K562 (cell line): ENCODE data around the gene SEC22B.
"Not testable (repeated sequence)": the region's sequence is repeated elsewhere in the genome, so short reads cannot be mapped to it uniquely, and the experiment has no call there.

Source experiments
- CTCF ChIP-seq, 3 experiments: IDR thresholded peaks in 2 of 3; conservative IDR thresholded peaks in 1 of 3; 2 replicates each; pipeline ENCODE4 v1.5.1; 2011 to 2012; ENCODE audit warnings: low read length in 3 of 3, mild to moderate bottlenecking in 3 of 3, control low read depth in 2 of 3, improper control_type of control experiment in 1 of 3, inconsistent platforms in 1 of 3, low read depth in 1 of 3, mixed read lengths in 1 of 3, moderate library complexity in 1 of 3; ENCODE audit not compliant: insufficient read depth in 2 of 3
- KLF13 ChIP-seq: fragments of 450-650 bp; IDR thresholded peaks from 2 replicates; pipeline ENCODE4 v1.6.1; 2016; ENCODE audit warnings: missing genetic modification characterization, low read depth, mild to moderate bottlenecking, missing compliant biosample characterization, moderate library complexity, borderline replicate concordance
- ZNF12 ChIP-seq: sonication (generic); formaldehyde crosslinking; IDR thresholded peaks from 2 replicates; pipeline ENCODE4 v1.4.0; 2020; ENCODE audit warnings: mild to moderate bottlenecking, missing genetic modification reagents
- ZNF639 ChIP-seq, 2 experiments: fragments of 200-800 bp in 1 of 2; sonication (Bioruptor generic) in 1 of 2; sonication (generic) in 1 of 2; formaldehyde crosslinking in 1 of 2; IDR thresholded peaks in 1 of 2; conservative IDR thresholded peaks in 1 of 2; 2 replicates each; pipeline versions ENCODE4 v1.5.0 to v1.6.1; 2016 to 2020; ENCODE audit warnings: missing compliant biosample characterization in 1 of 2, missing genetic modification characterization in 1 of 2, missing genetic modification reagents in 1 of 2
- ZZZ3 ChIP-seq: fragments of 450-650 bp; IDR thresholded peaks from 2 replicates; pipeline ENCODE4 v1.6.1; 2016; ENCODE audit warnings: antibody characterized with exemption, mild to moderate bottlenecking, moderate library complexity

DNA sequence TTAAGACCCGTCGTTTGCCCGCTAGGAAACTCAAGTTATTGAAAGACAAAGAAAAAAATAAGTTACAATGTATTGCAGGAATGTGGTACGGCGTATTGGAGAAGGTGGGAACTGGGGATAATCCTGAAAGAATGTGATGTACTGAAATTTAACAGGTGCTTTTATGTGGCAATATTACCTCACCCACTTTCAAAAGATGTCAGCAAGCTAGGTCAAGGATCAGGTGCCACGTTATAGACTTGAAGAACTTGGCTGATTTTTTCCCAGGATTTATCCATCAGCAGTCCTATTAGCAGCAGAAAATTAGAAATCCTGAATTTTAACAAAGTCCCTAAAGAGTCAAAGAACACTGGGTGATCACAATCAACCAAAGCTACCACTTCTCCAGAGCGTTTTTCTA lies 632 bp downstream of the SEC22B start:
- TF ChIP-seq ZZZ3; KLF13 (tag); ZNF12; CTCF (IDR thresholded peaks at IDR 0.05 in 2 of 3, conservative IDR thresholded peaks at IDR 0.05 in 1 of 3; ENCODE audit: insufficient read depth in 2 of 3, low read depth in 1 of 3, low read length in 3 of 3); ZNF639 (CRISPR knock-in tag; conservative IDR thresholded peaks at IDR 0.05 in 1 of 2, IDR thresholded peaks at IDR 0.05 in 1 of 2): not testable (repeated sequence)
